Lower lobe of right lung (tissue), 2 donors: Measurements from ENCODE around the gene RAD51B. TPM values are rescaled to one million over a fixed set of nuclear protein-coding genes. Genes with fewer than 3 reads are reported as not detected.

Experiments
- ATAC-seq, 2 donors: fragments of 200-7000 bp; cut with Tn5 transposase; one replicate each; pipeline ENCODE4 v1.9.1; 2020 to 2022; ENCODE audit warnings: mild to moderate bottlenecking in 2 of 2, moderate library complexity in 2 of 2
- DNase-seq: peaks from one replicate; pipeline ENCODE4 v3.0.0-alpha.2; 2020
- H3K27ac ChIP-seq: fragments of 200-600 bp; one replicate; pipeline ENCODE4 v1.8.0; 2022
- H3K27me3 ChIP-seq: fragments of 200-600 bp; one replicate; pipeline ENCODE4 v1.8.0; 2022; ENCODE audit warnings: low read depth
- H3K36me3 ChIP-seq: fragments of 200-600 bp; one replicate; pipeline ENCODE4 v1.8.0; 2022; ENCODE audit warnings: mild to moderate bottlenecking
- H3K4me1 ChIP-seq: fragments of 200-600 bp; one replicate; pipeline ENCODE4 v1.8.0; 2022
- H3K4me3 ChIP-seq: fragments of 200-600 bp; one replicate; pipeline ENCODE4 v1.8.0; 2022; ENCODE audit warnings: mild to moderate bottlenecking
- H3K9me3 ChIP-seq: fragments of 200-600 bp; one replicate; pipeline ENCODE4 v1.8.0; 2022
- intact Hi-C: fragments of 100-400 bp; cut with DNase I; formaldehyde crosslinking; loops from one replicate; pipeline ENCODE4 v1.11.0; 2022
- total RNA-seq: library from RNA; stranded (reverse); fragmentation: NEBNext Ultra II Directional; extraction: Animal tissue kit (Norgen Biotek cat#: 25700); gene quantifications from one replicate; pipeline ENCODE4 v1.2.1, GENCODE V29; 2021
- TF ChIP-seq, protein P1 (sequence below): fragments of 200-600 bp; IDR thresholded peaks from one replicate; pipeline ENCODE4 v1.8.0; 2022; ENCODE audit warnings: antibody characterized with exemption, mild to moderate bottlenecking
- donor health status: DM: no; HTN: yes; CAD: no; lungs with severe emphysema.

RAD51B gene
- total RNA-seq, 1 donor from 2014 or later = 22.2 TPM

DNA sequence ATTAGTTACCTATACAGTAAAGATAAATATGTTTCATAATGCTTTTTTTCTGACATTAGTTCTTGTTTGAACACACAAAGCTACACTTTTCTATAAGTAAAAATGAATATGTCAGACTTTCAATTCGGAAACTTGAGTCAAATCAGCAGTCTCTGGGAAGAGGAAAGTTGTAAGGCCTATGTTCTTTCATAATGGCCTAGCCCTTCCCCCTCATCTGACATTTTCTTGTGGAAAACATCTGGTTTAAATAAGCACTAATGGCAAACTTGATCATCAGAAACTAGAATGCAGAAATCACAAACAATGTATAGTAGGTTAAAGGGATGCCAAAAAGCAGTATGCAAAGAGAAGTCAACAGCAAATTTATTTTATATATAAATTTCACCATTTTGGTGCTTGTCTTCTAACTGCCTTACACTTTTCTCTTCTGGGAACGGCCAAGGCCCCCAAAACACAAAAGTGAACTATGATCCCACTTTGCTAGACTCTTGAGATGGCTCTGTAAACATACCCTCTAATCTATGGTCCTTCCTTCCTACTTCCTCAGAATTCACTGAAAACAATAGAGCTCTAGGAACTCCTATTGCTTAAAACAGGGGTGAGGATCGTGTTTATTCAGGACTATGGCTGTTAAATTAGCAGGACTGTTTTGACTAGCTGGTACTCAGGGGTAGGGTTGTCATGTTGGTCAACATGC is 444.1 kb downstream of the RAD51B start:
- ATAC-seq (no peak), DNase-seq (no peak)
- Histone ChIP-seq H3K4me3 (no peak overlapping the region), H3K27me3 (no peaks in the 10 kb centered on the region), H3K9me3 (no peaks in the 10 kb centered on the region), H3K4me1 (peaks cover 19% of the 10 kb centered on the region), H3K36me3 (no peaks in the 10 kb centered on the region), H3K27ac (no peak overlapping the region)
- TF ChIP-seq, protein P1, sequence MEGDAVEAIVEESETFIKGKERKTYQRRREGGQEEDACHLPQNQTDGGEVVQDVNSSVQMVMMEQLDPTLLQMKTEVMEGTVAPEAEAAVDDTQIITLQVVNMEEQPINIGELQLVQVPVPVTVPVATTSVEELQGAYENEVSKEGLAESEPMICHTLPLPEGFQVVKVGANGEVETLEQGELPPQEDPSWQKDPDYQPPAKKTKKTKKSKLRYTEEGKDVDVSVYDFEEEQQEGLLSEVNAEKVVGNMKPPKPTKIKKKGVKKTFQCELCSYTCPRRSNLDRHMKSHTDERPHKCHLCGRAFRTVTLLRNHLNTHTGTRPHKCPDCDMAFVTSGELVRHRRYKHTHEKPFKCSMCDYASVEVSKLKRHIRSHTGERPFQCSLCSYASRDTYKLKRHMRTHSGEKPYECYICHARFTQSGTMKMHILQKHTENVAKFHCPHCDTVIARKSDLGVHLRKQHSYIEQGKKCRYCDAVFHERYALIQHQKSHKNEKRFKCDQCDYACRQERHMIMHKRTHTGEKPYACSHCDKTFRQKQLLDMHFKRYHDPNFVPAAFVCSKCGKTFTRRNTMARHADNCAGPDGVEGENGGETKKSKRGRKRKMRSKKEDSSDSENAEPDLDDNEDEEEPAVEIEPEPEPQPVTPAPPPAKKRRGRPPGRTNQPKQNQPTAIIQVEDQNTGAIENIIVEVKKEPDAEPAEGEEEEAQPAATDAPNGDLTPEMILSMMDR = no peak
- intact Hi-C loops = no loop called here

DNA sequence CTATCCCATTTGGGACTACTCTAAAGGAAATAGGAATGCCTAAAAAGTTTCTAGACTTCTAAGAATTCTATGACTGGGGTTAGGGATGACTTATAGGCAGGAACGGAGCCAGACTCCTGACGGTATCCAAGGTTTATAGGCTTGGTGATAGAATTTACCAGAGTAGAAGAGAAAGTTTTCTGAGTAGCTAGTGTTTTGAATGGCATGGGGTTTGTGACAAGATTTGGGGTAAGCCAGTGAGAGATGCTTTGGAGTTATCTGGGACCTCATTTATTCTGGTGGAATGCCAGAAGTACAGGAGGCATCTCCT is 444.6 kb downstream of the RAD51B start:
- no peaks in the 10 kb centered on the region for H3K36me3 ChIP-seq
- intact Hi-C loops = no loop called here
- no peaks in the 10 kb centered on the region for H3K27me3 ChIP-seq
- no peak overlapping the region for H3K27ac ChIP-seq
- no peak for DNase-seq
- H3K9me3 ChIP-seq = no peaks in the 10 kb centered on the region
- TF ChIP-seq, protein P1 = no peak
- H3K4me1 ChIP-seq = peaks cover 24% of the 10 kb centered on the region
- no peak for ATAC-seq
- no peak overlapping the region for H3K4me3 ChIP-seq

DNA sequence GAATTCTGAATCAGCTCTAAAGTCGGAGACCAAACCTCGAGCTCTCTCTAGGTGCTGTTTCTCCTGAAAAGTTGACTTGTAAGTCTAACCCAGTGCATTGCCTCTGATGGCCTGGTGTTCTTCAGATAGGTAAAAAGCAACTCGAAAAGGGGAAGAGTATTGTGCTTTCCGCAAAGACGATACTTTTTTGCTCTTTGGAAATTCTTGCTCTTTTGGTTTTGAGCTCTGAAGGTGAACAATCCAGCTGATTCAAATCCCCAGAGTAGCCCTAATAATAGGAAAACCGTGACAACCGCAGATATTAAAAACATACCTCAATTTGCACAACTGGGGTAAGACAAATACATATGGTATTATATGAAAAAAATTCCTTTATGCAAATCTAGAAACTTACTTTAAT is 447.4 kb downstream of the RAD51B start:
- peaks cover 45% of the 10 kb centered on the region for H3K4me1 ChIP-seq
- no peak overlapping the region for H3K4me3 ChIP-seq
- H3K36me3 ChIP-seq = no peaks in the 10 kb centered on the region
- intact Hi-C loops = no loop called here
- TF ChIP-seq, protein P1 = no peak
- no peaks in the 10 kb centered on the region for H3K27me3 ChIP-seq
- no peak for ATAC-seq
- no peak for DNase-seq
- no peaks in the 10 kb centered on the region for H3K9me3 ChIP-seq
- H3K27ac ChIP-seq = no peak overlapping the region

DNA sequence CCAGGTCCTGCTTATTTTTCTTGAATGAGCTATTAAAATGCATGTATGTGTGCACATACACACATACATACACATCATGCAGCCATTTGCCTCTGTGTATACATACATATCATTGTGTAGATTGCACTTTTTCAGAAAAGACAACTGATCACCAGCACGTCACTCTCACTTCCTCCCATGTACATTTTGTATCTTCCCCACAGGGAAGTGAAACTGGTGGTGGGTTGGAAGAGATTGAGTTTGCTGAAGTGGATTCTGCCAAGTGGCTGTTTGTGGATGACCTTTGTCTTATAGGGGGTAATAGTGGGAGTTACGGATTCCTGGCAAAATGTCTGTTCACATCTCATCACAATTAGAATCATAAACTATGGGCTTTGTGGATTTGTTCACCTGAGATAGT is 448.6 kb downstream of the RAD51B start:
- ATAC-seq (peak; percentile 75 to 82), DNase-seq (no peak)
- Histone ChIP-seq H3K27me3 (no peaks in the 10 kb centered on the region), H3K4me3 (no peak overlapping the region), H3K9me3 (no peaks in the 10 kb centered on the region), H3K4me1 (peaks cover 54% of the 10 kb centered on the region), H3K36me3 (no peaks in the 10 kb centered on the region), H3K27ac (peak overlapping the region; percentile 64)
- TF ChIP-seq, protein P1 = no peak
- intact Hi-C loops = no loop called here

DNA sequence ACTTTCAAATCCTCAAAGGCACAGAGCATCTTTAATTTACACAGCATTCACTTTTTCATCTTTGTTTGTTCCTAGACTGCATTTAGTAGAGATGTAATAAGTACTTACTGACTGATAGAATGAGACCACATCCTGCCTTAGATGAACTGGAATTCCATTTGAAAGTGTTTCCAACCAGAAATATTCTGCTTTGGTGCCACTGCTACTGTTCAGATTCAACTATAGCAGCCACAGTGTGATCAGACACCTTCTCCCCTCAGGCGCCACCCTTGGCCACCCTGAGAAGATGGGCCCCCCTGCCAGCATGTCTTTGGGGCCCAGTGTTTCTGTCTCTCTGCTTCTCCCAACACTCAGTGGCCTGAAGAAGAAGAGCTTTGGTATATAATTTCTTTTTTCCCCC is 449.1 kb downstream of the RAD51B start:
- intact Hi-C loops = no loop called here
- TF ChIP-seq, protein P1 = no peak

More for the DNA sequence above, 449.1 kb downstream of the RAD51B start:
- Histone ChIP-seq H3K4me1 (peaks cover 54% of the 10 kb centered on the region), H3K27me3 (no peaks in the 10 kb centered on the region), H3K9me3 (no peaks in the 10 kb centered on the region), H3K4me3 (no peak overlapping the region), H3K36me3 (no peaks in the 10 kb centered on the region), H3K27ac (peak overlapping the region; percentile 64)
- ATAC-seq = no peak
- no peak for DNase-seq
